HG02571 (cell line): ENCODE results near the gene ARL9.
A peak's percentile ranks its signal among the peaks of the same experiment; 100 is the strongest.
"Not testable (repeated sequence)": the region's sequence is repeated elsewhere in the genome, so short reads cannot be mapped to it uniquely, and the experiment has no call there.

Experiments
- ATAC-seq: cut with Tn5 transposase; IDR thresholded peaks from one replicate; pipeline ENCODE4 v1.9.1; 2021; ENCODE audit warnings: mild to moderate bottlenecking, moderate library complexity; ENCODE audit not compliant: unreplicated experiment

The ARL9 gene, protein sequence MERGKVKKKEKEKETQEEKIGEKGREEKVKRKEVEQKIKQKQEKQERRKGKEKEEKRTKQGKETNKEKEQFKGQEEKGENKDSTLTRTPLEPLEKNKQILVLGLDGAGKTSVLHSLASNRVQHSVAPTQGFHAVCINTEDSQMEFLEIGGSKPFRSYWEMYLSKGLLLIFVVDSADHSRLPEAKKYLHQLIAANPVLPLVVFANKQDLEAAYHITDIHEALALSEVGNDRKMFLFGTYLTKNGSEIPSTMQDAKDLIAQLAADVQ

GRCh38 chr4:56505269-56506130 is at the start of gene ARL9:
TSS of gene ARL9 (plus strand) at chr4:56505791. CDS start at chr4:56505863, 72 bp downstream.
- peak; percentile 58 for ATAC-seq

DNA sequence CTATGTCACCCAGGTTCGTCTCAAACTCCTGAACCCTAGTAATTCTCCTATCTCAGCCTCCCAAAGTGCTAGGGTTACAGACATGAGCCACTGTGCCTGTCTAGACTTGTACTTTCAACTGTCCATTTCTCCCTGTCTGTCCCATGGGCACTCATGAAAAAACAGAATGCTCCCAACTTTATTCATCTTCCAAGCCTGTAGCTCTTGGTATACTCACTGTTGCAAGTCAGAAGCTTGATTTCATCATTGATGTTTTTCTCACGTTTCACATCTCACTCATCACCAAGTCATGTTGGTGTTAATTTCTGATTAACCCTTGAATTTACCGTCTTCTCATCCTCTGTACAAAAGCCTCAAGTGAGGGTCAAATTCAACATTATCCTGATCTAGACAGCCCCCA is 45.5 kb upstream of the ARL9 start:
- ATAC-seq: no peak

DNA sequence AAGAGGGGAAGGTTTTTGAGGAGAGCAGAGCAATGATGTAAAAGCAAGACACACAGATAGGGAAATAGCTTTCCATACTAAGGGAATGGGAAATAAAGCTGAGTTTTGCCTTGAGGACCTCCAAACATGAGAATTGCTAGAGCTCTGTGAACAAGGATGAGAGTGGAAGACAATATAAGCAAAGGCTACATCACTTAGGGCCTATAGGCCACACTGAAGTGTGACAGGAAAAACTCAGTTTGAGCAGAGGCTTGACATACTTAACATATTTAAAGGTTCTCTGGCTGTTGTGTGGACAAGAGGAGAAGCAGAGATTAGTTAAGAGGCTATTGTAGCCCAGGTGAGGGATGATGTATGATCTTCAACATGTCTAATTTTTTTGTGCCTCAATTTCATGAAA is 43.4 kb upstream of the ARL9 start:
- no peak for ATAC-seq

DNA sequence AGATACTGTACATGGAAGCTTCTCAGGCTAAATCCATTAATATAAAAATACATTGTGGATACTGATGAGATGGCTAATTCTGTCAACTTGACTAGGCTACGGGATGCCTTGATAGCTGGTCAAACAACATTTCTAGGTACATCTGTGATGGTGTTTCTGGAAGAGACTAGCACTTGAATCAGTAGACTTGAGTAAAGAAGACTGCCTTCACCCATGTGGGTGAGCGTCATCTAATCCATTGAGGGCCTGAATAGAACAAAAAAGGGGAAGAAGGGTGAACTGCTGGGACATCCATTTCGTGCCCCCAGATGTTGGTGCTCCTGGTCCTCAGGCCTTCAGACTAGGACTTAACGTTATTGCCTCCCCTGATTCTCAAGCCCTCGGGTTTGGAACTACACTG is 41.9 kb upstream of the ARL9 start:
- no peak for ATAC-seq

- ATAC-seq: no peak
Measured at GRCh38 chr4:56464581-56464980, 41.0 kb upstream of the ARL9 start.

DNA sequence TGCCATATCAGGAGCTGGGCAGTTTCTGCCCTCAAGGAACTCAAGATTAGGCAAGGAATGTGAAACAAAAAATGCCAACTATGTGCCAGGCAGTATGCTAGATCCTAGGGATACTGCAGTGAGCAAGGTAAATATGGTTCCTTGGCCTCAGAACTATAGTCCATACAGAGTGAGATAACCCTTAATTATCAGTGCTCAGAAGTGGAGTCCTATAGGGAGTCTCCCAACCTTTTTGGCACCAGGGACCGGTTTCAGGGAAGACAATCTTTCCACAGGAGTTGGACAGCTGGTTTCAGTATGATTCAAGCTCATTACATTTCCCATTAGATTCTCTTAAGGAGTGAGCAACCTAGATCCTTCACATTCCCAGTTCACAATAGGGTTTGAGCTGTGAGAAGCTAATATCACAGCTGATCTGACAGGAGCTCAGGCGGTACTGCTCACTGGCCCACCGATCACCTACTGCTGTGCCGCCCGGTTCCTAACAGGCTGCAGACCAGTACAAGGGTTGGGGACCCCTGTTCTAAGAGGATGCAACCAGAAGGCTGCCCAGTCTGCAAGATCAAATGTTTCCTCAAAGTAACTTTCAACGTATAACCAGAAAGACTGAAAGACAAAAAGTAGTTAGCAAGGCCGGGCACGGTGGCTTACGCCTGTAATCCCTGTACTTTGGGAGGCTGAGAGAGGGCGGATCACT is 39.8 kb upstream of the ARL9 start:
- ATAC-seq: no peak

DNA sequence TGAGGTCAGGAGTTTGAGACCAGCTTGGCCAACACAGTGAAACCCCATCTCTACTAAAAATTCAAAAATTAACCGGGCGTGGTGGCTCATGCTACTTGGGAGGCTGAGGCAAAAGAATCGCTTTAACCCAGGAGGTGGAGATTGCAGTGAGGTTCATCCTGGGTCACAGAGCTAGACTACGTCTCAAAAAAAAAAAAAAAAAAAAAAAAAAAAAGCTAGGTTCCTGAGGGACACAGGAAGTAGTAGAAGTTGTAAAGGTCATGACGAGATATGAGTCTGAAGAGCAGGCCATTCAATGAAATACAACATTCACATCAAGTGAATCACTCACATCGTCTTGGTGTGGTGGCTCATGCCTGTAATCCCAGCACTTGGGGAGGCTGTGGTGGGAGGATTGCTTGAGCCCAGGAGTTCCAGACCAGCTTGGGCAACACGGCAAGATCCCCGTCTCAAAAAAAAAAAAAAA is 39.3 kb upstream of the ARL9 start:
- ATAC-seq: not testable (repeated sequence)

DNA sequence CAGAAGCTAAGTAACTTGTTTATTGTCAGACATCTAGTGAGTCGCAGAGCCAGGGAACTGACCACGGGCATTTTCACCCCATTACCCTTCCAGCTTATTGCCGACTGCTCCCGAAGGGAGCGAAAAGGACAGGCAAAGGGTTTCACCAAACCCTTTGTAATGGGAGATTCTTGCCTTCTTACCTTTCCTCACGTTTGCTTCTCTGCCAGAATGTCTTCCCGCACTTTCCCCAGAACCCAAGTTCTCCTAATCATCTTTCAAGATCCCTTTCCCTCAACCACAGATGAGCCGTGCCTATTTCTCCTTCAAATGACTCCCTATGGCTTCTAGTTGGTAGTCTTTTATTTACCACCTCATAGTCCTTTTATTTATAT is 38.7 kb upstream of the ARL9 start:
- ATAC-seq: no peak

GRCh38 chr4:56467284-56468096 is 38.1 kb upstream of the ARL9 start, which contains the start of gene SRP72:
TSS of gene SRP72 (plus strand) at chr4:56467617. CDS start at chr4:56467636, 19 bp downstream.
- ATAC-seq: peak; percentile 93

- ATAC-seq: peak; percentile 59
Measured at GRCh38 chr4:56468097-56468422, 37.5 kb upstream of the ARL9 start.

GRCh38 chr4:56469489-56470210 is 35.9 kb upstream of the ARL9 start:
- ATAC-seq: no peak

- ATAC-seq: peak; percentile 89
Measured at GRCh38 chr4:56475917-56476316, 29.7 kb upstream of the ARL9 start.

DNA sequence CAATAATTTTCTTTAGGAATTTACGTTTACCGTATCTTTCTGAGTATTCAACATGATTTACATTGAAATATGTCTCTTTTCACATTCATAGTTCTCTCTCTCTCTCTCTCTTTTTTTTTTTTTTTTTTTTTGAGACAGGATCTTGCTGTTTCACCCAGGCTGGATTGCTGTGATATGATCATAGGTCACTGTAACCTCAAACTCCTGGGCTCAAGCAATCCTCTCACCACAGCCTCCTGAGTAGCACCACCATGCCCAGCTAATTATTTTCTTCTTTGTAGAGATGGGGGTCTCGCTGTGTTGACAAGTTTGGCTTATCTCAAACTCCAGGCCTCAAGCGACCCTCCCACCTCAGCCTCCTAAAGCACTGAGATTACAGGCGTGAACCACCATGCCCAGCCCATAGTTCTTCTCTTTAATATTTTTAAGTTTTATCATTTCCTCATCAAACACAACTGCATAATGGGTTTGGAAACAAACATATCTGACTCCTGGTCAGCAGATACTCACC is 28.3 kb upstream of the ARL9 start:
- ATAC-seq: no peak

DNA sequence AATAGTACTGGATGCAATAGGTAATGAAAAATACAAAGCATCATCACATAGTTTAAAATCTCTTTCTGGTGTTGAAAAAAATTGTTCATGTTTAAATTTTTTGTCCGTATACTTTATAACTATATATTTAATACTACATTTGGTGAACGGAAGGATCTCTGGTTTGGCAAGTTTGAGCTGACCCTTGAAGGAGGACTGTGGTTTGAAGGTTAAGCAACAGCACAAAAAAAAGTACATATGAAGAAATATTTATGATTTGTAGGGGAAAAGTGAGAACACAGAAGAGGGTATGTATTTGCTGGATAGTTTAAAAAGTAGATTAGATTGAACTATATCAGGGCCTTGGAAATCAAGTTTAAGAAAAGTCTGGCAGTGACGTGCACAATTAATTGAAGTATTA is 24.9 kb upstream of the ARL9 start:
- ATAC-seq: no peak

- no peak for ATAC-seq
Measured at GRCh38 chr4:56496241-56496640, 9.3 kb upstream of the ARL9 start.

GRCh38 chr4:56511098-56511497 is 5.5 kb downstream of the ARL9 start:
- no peak for ATAC-seq

- ATAC-seq: no peak
Measured at GRCh38 chr4:56512166-56512565, 6.6 kb downstream of the ARL9 start.

DNA sequence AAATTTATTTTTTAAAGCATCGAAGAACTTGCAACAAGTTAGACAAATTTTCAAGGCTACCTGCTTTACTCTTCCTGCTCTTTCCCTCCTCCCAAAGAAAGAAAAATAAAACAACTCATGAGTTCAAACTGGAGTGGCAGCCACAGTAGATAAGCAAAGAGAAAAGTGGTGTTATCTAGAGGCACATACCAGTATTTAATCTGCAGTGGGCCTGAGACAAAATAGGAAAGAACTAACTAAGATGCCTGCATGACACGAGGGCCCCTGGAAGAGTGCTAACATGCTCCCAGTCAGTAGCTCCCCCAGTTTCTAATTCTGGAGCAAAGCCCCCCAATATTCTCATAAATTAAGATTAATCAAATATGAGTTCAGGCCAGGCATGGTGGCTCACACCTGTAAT is 7.9 kb downstream of the ARL9 start:
- ATAC-seq: no peak

GRCh38 chr4:56530269-56531148 is 24.9 kb downstream of the ARL9 start:
- ATAC-seq: peak; percentile 88
